Globus pallidus (tissue), 1 donor: Measurements from ENCODE around the gene ADAM12.
"Not testable (repeated sequence)": the region's sequence is repeated elsewhere in the genome, so short reads cannot be mapped to it uniquely, and the experiment has no call there.

Source experiments
- DNase-seq: peaks from one replicate; pipeline ENCODE4 v3.0.0-alpha.2; 2015; ENCODE audit warnings: low spot score

The ADAM12 gene

DNA sequence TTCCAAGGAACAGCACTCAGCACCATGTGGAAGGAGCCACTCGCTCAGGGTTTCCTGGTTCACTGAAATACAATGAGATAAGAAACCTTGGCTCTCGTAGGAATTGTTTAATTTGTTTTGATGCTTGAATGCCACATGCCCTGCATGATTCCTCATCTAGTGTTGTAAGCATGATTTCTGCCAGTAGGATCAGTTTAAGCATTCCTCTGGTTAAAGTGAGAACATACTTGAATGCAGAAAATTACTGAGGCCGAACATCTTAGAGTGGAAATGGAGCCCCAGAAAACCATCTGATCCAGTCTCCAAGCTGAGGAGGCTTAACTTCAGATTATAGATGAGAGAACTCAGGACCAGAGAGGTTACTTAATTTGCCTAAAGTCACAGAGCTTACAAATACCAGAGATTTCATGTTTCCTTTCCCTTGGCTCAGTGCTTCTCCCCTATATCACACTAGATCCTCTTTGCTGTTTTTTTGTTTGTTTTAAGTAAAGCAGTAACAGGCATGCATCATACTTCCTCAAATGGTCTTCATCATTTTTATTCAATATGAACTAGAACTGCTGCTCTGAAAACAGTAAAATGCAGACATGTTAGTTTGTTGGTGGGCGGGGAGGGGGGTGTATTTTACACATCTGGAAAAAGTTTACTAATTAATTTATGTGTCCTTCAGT lies 125.1 kb downstream of the ADAM12 start:
- no peak for DNase-seq

DNA sequence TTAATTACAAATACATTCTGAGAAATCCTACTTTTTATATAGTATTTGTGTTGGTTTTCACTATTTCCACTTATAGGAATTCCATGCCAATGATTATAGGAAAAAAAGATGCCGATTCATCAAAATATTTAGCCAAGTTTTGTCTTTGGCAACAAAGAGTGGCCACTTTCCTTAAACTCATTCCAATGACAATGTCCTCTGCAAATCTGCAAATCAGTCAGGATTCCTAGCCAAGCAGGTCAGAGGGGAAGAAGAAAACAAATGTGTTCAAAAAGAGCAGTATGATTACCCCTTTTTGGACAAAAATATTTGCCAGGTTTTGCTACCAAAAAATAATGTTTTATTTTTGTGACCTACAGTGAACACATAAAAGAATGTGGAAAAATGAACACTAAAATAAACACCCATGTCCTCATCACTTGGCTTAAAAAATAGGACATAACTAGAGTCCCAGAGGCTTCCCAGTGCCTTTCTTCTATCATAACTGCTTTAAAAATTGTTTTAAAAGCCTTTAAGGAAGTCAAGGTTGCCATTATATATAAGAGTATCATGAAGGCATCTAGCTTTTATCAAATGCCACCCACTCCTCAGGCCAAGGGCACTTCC lies 125.9 kb downstream of the ADAM12 start:
- DNase-seq, result no peak

DNA sequence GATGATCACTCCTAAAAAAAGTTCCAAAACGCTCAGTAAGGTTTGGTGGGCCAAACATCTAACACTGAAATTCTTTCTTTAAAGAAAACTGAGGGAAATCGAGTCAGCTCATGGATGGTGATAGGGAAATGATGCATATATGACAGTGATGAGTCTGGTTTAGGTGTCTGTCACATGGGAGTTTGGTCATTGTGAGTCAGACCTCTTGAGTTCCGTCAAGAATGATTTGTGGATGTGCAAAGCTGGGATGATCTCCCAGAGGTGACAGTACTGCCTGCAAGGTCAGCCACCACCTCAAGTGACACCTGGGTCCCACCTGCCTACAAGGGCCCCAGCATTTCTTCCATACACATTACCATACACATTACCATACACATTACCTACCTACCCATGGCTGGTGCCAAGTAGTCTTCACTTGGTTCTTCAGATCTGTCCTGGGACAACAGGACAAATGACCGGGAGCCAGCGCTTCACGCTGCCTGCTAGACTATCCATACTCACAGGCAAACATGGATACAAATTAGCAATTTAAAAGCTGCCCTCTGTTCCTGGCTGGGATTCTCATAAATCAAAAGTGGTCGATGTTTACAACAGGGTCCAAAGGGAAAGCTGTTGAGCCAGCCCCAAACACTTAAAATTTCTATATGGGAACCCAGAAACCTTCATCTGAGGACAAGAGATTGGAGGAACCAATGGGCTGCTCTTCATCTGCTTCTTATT lies 128.4 kb downstream of the ADAM12 start:
- DNase-seq, result no peak

DNA sequence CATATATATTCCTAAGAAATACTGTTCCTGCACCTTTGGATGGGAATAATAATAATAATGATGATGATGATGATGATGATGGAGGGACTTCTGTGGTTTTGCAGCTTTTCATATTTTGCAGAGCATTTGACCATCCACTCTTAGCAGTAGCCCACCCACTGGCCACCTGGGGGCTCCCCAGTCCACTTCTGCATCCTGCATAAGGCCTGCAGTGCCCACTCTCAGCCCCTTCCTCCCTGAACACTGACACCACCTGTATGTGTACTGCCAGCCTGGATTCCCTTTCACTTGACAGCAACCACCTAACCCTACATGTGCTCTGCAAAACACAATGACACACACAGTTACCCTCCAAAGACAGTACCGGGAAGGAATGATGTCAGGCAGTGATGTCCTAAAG lies 131.4 kb downstream of the ADAM12 start:
- no peak for DNase-seq

DNA sequence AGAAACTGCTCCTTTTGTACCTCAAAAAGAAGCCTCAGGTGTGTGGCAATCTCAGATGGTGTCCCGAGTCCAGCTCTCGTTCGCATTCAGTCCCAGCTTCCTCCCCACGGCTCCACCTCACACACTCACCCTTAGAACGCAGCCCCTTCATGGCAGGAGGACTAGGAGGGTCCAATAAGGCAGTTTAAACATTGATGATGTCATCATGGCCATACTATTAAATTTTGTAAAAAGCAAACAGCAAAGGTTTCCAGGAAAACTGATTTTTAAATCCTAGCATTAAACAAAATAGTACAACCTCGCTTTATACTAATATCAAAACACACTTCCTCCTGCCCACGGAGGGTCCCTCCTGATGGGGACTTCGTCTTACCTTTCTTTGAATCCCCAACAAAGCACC lies 133.0 kb downstream of the ADAM12 start:
- DNase-seq, result no peak

DNA sequence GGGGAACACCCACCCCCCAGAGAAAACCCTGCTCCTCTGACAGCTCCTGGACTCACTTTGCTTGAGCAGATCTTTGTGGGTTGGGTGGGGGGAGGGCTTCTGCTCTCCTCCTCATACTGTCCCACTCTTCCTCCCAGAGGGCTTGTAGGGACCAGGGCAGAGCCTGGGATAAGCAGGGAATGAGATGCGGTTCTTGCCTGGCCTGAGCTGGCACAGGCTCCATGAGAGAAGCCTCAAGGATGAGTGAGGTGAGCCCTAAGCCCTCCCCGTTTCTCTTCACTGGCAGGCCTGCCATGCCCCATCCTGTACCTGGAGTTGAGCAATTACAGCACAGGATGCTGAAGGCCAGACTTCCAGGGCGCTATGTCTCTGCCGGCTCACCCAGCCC lies 134.7 kb downstream of the ADAM12 start:
- DNase-seq, result no peak

DNA sequence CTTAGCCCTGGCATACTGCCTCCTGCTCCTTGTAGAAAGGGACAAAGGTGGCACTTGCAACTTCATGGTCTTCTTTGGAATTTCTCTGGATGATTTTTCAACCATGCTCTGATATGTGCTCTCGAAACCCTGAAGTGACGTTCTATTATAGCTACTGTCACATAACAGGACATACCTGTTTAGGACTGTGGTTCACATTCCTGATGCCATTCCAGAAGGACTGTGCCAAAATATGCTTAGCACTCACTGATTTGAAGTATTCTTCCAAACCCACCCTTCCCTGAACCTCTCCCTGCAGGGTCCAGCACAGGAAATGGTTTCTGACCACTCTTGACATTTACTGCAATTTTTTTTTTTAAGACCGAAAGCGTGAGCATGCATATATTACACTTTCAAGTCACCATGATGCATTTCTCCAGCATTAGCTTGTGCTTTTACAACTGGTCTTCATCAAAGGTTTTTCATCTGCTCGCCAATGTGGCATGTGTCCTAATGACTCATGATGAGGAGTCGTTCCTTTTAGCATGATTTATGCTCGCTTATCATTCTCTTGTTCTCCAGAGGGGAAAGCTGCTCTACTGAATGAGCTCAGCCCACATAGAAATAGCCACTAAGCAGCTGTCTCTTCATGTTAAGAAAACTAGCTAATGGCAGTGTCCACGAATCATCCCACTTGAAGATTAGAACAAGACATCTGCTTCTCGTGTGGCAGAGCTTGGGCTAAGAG lies 135.2 kb downstream of the ADAM12 start:
- no peak for DNase-seq

DNA sequence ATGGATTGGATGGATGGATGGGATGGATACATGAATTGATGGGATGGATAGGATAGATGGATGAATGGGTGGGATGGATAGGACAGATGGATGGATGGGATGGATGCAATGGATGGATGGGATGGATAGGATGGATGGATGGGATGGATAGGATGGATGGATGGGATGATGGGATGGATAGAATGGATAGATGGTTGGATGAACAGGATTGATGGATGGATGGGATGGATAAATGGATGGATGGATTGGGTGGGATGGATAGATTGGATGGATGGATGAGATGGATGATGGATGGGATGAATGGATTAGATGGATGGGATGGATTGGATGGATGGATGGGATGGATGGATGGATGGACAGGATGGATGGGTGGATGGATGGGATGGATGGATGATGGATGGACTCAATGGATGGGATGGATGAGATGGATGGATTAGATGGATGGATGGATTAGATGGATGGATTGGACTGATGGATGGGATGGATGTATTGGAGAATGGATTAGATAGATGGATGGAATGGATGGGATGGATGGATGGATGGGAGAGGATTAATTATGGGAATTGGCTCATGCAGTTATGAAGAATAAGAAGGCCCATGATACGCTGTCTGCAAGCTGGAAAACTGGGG lies 136.4 kb downstream of the ADAM12 start:
- DNase-seq, result no peak

DNA sequence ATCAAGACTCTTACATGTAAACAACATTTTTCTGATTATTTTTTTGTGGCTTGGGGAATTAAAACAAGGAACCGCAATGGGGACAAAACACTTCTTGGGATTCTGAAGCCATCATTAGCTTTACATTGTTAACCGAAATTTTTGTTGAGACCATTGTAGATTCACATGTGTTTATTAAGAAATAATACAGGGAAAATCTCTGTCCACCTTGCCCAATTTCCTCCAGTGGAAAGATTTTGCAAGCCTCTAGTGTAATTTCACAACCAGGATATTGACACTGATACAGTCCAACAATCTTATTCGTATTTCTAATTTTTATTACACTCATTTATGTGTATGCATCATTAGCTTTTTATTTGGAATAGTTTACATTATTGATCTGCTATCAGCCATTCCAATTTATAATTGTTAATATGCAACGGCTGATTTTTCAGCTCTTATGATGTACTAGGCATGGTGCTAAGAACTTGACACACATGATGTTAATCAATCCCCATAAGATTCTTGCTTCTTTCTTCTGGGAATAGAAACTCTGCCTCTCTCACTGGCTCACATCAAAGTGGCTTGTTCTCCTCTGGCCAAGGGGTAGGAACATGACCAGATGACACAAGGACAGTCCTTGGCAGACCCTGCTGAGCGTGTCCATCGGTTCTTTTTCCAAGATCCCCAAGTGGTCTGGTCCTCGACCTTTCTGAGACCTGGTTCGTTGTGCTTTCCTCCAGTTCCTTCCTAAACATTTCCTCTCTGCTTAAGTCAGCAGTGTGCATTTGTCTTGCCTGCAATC lies 137.6 kb downstream of the ADAM12 start:
- DNase-seq, result no peak

DNA sequence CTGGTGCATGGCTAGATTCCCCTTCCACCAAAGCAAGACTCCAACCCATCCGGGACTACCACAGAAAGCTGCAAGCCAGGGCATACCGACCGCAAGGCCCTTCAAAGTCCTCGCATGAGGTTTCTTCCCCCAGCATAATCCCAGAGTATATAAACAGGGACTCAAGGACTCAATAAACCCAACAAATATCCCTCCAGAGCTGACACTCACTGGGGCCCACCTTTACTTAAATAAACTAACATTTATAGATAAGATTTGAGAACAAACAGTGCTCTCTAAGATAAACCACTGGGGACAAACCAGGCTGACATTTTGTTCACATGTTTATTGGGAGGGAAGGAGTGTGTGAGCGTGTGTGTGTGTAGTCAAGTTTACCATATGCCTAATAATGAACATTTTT lies 138.2 kb downstream of the ADAM12 start:
- no peak for DNase-seq

DNA sequence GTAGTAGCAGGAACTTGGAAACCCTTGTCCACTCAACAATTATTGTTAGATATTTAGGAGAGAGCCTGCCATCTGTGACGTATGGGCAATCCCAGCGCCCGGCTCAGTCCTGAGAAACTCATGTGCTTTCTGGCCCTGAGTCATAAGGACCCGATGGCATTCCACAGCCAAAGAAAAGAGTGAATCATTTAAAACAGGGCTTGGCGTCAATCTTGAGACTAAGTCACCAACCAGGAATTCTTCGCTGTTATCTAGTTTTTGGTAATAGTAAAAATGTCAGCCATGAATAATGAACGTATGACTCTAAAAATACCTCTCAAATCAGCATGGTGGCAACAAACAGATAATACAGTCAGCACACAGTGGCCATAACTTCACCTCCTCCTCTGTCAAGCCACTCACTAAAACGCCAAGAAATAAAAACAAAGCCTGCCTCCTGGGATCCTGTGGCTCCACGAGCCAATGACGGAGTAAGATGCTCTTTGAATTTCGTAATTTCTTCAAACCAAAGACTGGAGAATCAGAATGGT lies 140.8 kb downstream of the ADAM12 start:
- DNase-seq, result no peak

DNA sequence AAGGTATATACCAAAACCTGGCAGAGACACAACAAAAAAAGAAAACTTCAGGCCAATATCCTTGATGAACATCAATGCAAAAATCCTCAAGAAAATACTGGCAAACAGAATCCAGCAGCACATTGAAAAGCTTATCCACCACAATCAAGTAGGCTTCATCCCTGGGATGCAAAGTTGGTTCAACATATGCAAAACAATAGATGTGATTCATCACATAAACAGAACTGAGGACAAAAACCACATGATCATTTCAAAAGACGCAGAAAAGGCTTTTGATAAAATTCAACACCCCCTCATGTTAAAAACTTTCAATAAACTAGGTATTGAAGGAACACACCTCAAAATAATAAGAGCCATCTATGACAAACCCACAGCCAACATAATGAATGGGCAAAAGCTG lies 141.9 kb downstream of the ADAM12 start:
- DNase-seq, result not testable (repeated sequence)

DNA sequence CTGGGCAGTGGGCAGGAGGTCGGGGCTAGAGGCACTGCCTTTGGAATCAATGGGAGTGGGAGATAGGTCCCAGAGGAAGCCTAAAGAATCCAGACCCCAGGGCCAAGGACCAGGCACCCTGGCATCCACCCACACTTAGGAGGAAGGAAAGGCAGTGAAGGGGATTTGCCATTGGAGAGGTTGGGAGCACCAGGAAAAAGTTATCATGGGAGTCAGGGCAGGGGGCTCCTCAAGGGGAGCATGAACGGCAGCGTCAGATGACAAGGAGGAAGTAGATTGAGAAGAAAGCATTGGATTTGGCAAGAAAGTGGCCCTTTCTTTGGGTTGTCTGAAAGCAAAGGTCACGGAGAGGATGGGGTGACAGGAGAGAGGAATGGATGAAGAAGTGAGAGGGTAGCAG lies 142.8 kb downstream of the ADAM12 start:
- no peak for DNase-seq

DNA sequence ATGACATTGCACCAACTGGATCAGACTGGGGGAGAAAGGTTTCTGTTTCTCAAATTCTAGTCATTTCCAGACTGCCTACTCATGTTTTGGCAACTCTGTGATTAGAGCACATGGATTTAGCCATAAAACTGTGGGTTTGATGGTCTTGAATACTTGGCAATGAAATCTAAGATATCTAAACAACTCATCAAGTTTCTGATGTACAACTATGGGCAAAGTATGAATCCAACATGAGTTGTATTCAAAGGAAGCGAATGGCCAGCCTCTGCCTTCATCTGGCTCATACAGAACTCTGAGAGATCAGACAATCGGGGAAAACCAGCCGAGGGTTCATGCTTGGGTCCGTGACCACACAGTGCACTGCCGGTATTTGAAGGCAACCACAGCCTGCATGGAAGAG lies 144.3 kb downstream of the ADAM12 start:
- DNase-seq, result no peak

DNA sequence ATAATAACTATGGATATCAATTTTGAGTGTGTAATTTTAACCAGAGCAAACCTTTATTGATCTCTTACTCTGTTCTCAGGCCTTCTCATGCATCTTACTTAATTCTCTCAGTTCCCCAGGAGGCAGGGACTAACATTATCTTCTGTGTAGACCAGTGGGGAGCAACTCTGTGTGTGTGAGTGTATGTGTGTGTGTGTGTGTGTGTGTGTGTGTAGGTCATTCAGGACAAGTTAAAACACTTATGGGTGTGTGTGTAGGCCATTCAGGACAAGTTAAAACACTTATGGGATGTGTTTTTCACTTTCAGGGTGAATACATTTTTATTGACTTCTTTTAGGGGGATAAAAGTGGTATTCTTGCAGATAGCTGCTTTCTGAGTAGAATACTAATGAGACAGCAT lies 145.0 kb downstream of the ADAM12 start:
- DNase-seq, result no peak

DNA sequence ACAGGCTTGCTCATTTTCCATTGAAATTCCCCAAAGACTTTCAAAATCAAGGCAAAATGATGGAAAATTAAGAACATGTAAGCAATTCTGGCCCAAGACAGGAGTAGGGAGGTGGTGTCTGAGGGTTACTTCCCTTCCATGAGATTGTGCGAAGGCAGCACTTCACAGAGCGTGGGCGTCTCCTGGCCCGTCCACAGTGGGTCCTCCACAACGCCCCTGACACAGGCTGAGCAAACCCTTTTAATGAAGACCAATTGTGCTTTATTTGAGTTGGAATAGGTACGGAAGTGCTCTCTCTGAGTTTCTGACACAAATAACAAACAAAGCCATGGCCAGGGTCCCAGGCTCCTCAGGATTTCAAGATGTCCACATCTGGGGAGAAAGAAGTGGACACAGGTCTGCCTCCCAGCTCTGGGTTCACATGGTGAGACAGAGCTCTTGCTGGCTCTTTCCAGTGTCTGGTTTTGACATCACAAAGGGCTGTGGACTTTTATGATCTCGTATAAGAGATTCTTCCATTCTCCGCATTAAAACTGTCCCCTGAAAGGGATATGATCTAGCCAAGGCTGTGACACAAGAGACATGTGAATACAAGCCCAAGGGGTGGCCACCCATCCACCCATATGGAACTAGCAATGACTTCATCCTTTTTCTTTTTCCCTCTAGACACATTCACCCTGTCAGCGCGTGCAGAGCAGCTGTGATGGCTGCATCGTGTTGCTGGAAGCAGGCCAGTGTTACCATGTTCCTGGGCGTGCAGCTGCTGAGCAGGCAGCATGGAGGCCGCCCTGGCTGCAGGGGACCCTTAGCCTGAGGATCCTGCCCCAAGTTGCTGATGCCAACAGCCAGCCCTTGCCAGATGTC lies 145.6 kb downstream of the ADAM12 start:
- DNase-seq, result peak; percentile 74

DNA sequence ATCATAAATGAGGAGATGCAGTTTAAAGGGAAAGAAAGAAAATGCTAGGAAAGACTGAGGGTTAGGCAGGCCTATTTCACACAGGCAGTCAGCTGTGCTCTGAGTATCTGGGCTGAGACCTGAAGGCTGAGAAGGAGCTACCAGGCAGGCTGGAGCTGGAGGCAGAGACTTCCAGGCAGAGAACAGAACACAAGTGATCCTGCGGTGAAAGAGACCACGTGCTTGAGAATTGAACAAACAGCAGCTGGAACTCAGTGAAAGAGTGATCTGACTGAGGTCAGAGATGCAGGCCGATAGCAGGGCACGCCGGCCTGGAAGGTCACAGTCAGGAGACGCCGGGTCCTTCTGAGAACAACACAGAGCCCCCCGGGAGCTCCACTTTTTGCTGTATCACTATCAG lies 147.8 kb downstream of the ADAM12 start:
- peak; percentile 85 for DNase-seq

DNA sequence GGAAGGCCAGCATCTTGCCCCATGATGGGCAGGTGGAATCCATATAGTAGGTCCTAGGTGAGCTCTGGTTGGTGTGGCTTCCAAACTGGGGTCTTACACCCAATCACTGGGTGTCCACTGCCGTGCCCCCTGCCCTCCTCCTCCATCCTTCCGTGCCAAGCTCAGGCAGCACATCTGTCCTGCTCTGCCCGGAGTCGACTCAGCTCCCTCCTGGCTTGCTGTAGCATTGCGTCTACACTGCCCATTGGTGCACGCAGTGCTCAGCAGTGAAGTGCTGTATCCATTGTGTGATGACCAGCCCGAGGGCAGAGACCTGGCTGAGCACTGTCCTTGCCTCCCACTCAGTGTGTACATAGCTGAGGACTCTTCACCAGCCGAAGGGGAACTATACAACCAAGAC lies 148.4 kb downstream of the ADAM12 start:
- DNase-seq, result no peak

DNA sequence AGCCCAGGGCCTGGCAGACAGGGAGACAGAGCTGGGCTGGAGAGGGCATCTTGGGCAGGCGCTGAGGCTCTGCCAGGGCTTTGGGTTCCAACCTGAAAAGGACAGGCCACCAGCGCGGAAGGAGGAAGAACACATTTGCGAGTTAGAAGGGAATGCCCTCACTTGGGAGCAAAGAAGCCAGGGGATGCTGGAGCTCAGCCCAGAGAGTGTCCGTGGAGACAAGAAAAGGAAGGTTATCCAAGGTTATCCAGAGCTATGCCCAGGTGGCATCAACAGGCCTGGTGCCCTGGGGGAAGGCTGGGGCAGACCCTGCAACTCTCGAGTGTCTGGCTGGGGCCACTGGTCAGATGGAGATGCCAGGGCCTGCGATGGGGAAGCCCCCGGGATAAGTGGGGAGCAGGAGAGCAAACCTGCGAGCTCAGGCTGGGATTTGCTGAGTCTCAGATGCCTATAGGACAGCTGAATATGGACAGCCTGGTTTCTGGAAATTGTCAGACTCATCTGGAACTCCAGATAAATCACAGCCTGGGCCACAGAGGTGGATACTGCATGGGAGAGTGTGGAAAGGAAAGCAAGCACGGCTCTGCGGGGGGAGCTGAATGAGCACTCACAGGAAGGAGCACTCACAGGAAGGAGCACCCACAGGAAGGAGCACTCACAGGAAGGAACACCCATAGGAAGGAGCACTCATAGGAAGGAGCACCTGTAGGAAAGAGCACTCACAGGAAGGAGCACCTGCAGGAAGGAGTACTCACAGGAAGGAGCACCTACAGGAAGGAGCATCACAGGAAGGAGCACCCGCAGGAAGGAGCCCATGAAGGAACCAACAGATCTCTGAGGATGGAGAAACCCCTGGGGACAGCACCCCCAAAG lies 152.1 kb downstream of the ADAM12 start:
- no peak for DNase-seq
